ENCODE measurements around the gene AQP7. TPM values are rescaled to one million over a fixed set of nuclear protein-coding genes. Genes with fewer than 3 reads are reported as not detected.
"Not testable (repeated sequence)": the region's sequence is repeated elsewhere in the genome, so short reads cannot be mapped to it uniquely, and the experiment has no call there.

Gene AQP7
- total and polyA plus RNA-seq, 12 donors: 0.33 to 32.5 (median 2.4) TPM; not detected in 2

DNA sequence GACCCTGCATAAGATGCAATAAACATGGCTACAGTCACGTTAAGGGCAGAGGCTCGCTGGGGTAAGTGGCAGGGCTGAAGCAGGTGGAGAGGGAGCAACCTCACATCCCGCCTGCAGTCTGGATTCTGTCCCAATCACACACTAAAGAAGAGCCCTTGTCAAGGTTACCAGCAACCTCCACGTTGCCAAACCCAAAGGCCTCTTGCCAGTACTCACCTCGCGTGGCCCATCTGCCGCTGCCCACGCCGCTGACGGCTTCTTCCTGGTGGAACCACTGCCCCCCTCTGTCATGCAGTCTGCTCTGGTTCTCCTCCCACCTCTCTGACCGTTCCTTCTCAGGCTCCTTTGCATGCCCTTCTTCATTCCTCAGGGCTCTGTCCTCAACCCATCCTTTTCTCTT, 8.8 kb downstream of the AQP7 start:
- Histone ChIP-seq H3K4me3 (no peak overlapping the region), H3K4me1 (replicated peaks in 1 of 2) (peaks cover 19 to 21% of the 10 kb centered on the region in 2 donors), H3K27me3 (no peaks in the 10 kb centered on the region), H3K27ac (peak overlapping the region in 1 of 5 donors; percentile 61), H3K36me3 (replicated peaks in 1 of 2) (no peaks in the 10 kb centered on the region), H3K9me3 (replicated peaks in 1 of 3) (no peaks in the 10 kb centered on the region)
- WGBS, 4 donors: 31 to 59% (median 38%) methylated on average over 11 of the region's 11 CpGs
- TF ChIP-seq POLR2A (IDR thresholded peaks at IDR 0.05): no peak
- no peak for TF ChIP-seq CTCF (IDR thresholded peaks at IDR 0.05)
- intact Hi-C loops (cut with DNase I): no loop called here
- DNase-seq: peak in 6 of 7 donors; percentile 60 to 80 (median 70)

DNA sequence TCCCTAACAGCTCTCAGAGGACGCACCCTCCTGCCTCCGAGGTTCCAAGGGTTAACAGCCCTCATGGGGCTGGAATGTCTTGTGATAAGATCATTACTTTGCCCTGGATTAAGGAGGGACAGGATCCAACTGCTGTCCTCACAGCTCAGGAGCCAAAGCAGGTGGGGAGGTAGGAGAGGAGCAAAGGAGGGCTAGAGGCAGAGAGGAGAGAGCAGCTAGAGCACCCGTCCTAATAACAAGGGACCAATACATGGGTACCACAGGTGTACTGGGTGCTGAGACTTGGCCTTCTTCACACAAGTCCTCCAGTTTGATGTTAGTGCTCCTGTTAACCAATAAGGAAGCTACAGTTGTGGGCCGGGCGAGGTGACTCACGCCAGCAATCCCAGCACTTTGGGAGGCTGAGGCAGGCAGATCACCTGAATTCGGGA, 9.8 kb downstream of the AQP7 start:
- peaks cover 19 to 21% of the 10 kb centered on the region in 2 donors for H3K4me1 ChIP-seq (replicated peaks in 1 of 2)
- peak in 1 of 7 donors; percentile 30 for DNase-seq
- intact Hi-C loops (cut with DNase I); H3K36me3 ChIP-seq (replicated peaks in 1 of 2); H3K27ac ChIP-seq; H3K27me3 ChIP-seq; H3K4me3 ChIP-seq; H3K9me3 ChIP-seq (replicated peaks in 1 of 3): not testable (repeated sequence)
- WGBS, 4 donors: 35 to 66% (median 62%) methylated on average over 3 to 7 of the region's 7 CpGs

DNA sequence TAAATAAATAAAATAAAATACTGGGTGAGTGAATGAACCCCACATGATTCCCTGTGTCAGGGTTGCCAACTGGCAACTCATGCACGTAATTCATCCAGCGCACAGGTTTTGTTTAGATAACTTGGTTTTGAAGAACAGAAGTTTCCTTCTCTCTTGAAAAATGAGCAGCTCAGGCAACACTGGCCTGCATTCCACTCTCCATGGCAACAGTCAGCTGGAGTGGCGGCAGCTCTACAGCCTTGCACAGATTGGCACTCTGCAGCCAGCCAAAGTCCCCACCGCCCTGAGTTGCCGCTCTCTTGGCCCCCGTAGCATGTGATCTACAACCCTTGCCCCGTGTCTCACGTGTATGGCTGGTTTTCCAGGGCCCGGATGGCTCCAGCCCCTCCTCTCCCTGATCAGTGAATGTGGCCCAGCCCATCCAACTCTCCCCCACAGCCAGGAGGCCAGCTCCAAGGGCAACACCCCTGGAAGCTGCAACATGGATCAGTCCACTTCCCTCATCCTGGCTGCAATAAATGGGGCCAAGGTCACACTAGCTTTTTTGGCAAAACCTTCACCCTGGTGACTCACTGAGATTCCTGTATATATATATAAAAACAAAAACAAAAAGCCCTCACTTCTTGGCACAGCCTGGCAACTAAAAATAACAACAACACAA, 11.1 kb downstream of the AQP7 start:
- H3K9me3 ChIP-seq (replicated peaks in 1 of 3); H3K36me3 ChIP-seq (replicated peaks in 1 of 2); intact Hi-C loops (cut with DNase I); H3K27me3 ChIP-seq: not testable (repeated sequence)
- WGBS, 4 donors: 4 to 45% (median 21%) methylated on average over 2 to 9 of the region's 9 CpGs
- H3K27ac ChIP-seq: peak overlapping the region; percentile 70 to 87 (median 82)
- DNase-seq: peak; percentile 83 to 96 (median 92)
- H3K4me3 ChIP-seq: peak overlapping the region in 1 of 4 donors; percentile 2
- H3K4me1 ChIP-seq (replicated peaks in 1 of 2): peaks cover 19 to 21% of the 10 kb centered on the region in 2 donors

DNA sequence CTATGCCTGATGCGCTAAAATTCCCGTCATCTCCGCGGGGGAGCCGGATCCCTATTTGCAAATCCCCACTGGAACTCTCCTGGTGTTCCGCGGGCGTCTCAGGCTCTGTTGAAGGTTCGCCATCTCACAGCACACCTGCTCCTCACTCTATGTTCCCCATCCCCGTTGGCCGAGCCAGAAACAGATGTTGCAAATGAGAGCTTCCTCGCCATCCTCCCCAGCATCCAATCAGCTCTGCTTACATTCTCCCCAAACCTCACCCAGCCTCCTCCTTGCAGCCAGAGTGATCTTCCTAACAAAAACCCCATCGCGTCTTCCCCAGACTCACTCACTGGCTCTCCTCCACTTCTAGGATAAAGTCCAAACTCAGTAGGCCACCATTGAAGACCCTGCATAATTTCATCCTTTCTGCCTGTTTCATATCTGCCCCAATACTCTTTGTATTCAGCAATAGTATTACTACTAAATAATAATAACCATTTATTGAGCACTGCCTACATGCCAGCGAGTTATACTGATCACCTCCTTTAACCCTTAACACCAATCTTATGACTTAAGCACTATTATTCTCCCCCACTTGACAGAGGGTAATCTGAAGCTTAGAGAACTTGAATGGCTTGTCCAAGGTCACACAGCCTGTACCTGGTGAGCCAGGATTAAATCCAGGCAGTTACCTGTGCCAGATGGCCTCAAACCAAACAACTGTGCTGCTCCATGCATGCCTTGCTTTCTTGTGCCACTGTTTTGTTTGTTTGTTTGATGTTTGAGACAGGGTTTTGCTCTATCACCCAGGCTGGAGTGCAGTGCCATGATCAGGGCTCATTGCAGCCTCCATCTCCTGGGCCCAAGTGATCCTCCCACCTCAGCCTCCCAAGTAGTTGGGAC, 14.0 kb downstream of the AQP7 start:
- WGBS, 4 donors: 87 to 90% (median 89%) methylated on average over 15 of the region's 15 CpGs
- no peak for TF ChIP-seq POLR2A (IDR thresholded peaks at IDR 0.05)
- no peak for DNase-seq
- intact Hi-C loops (cut with DNase I): no loop called here
- Histone ChIP-seq H3K4me3 (no peak overlapping the region), H3K4me1 (replicated peaks in 1 of 2) (peaks cover 15 to 21% of the 10 kb centered on the region in 2 donors), H3K27ac (no peak overlapping the region), H3K27me3 (no peaks in the 10 kb centered on the region), H3K36me3 (replicated peaks in 1 of 2) (no peaks in the 10 kb centered on the region), H3K9me3 (replicated peaks in 1 of 3) (no peaks in the 10 kb centered on the region)

GRCh38 chr9:33386998-33387397, 15.4 kb downstream of the AQP7 start:
- H3K36me3 ChIP-seq (replicated peaks in 1 of 2); intact Hi-C loops (cut with DNase I); DNase-seq; H3K27ac ChIP-seq; H3K9me3 ChIP-seq (replicated peaks in 1 of 3); H3K4me3 ChIP-seq; H3K27me3 ChIP-seq: not testable (repeated sequence)
- 86 to 93% (median 90%) methylated on average over 7 to 9 of the region's 9 CpGs for WGBS, 4 donors
- H3K4me1 ChIP-seq (replicated peaks in 1 of 2): peaks cover 6 to 12% of the 10 kb centered on the region in 2 donors

DNA sequence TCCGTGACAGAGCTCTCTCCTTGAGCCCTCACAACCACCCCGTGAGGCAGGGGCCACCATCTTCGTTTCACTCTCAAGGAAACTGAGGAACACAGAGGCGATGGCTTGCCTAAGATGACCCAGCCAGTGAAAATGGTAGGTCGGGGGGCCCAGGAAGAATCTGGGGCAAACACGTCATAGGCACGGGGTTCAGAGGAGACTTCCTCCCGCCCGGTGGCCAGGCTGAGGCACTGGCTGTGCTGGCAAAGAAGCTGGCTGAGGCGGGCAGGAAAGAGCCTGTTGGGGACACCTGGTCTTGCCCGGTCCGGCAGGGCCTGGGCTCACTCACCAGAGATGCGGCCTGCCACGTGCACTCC, 15.7 kb downstream of the AQP7 start:
- WGBS, 4 donors: 83 to 90% (median 87%) methylated on average over 5 to 14 of the region's 14 CpGs
- DNase-seq; intact Hi-C loops (cut with DNase I); H3K4me3 ChIP-seq; H3K27me3 ChIP-seq; H3K27ac ChIP-seq; H3K9me3 ChIP-seq (replicated peaks in 1 of 3); H3K4me1 ChIP-seq (replicated peaks in 1 of 2); H3K36me3 ChIP-seq (replicated peaks in 1 of 2): not testable (repeated sequence)

- H3K36me3 ChIP-seq (replicated peaks in 1 of 2); intact Hi-C loops (cut with DNase I); H3K9me3 ChIP-seq (replicated peaks in 1 of 3); H3K27ac ChIP-seq; H3K4me1 ChIP-seq (replicated peaks in 1 of 2); DNase-seq; H3K4me3 ChIP-seq; H3K27me3 ChIP-seq: not testable (repeated sequence)
- 82 to 91% (median 84%) methylated on average over 7 to 23 of the region's 23 CpGs for WGBS, 4 donors
Measured at GRCh38 chr9:33385979-33386640, 16.3 kb downstream of the AQP7 start.

- whole genome bisulfite sequencing, 4 donors: 93 to 100% (median 97%) methylated on average over 3 to 11 of the region's 11 CpGs
- DNase-seq; H3K36me3 ChIP-seq (replicated peaks in 1 of 2); H3K27me3 ChIP-seq; H3K4me1 ChIP-seq (replicated peaks in 1 of 2); H3K9me3 ChIP-seq (replicated peaks in 1 of 3); intact Hi-C loops (cut with DNase I); H3K4me3 ChIP-seq; H3K27ac ChIP-seq: not testable (repeated sequence)
Measured at GRCh38 chr9:33385536-33385935, 16.8 kb downstream of the AQP7 start.

DNA sequence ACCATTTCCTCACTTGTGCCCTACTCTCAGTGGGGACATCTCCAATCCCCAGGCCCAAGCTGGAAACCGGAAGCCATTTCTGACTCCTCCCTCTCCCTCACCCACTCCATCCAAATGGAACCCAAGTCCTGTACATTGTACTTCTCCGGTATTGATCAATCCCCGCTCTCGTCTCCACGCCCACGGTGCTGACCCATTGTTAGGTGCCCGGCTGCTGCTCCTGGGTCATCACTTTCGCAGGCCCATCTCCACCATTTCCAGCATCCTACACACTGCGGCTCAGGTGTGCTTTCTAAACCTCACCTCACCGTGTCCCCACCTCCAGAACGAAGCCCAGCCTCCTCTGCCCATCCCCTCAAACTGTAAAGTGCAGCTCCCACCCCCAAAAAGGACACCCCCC, 19.0 kb downstream of the AQP7 start:
- intact Hi-C loops (cut with DNase I); H3K27me3 ChIP-seq; DNase-seq; H3K36me3 ChIP-seq (replicated peaks in 1 of 2); H3K4me1 ChIP-seq (replicated peaks in 1 of 2); H3K4me3 ChIP-seq; H3K27ac ChIP-seq; H3K9me3 ChIP-seq (replicated peaks in 1 of 3): not testable (repeated sequence)
- WGBS, 4 donors: 93 to 98% (median 95%) methylated on average over 11 of the region's 11 CpGs

Measured in adrenal gland (tissue), 12 donors.